K562 (cell line): ENCODE measurements around the gene TAL1. TPM values are rescaled to one million over a fixed set of nuclear protein-coding genes. Genes with fewer than 3 reads are reported as not detected.

Experiments
- CTBP1 ChIP-seq: fragments of 450-650 bp; IDR thresholded peaks from 2 replicates; pipeline ENCODE4 v1.6.1; 2016; ENCODE audit warnings: borderline replicate concordance
- FOXK2 ChIP-seq, 2 experiments: fragments of 450-650 bp; IDR thresholded peaks in 1 of 2; conservative IDR thresholded peaks in 1 of 2; 2 replicates each; pipeline ENCODE4 v1.6.1; 2016; ENCODE audit warnings: low read depth in 2 of 2, mild to moderate bottlenecking in 1 of 2
- HDAC1 ChIP-seq, 2 experiments: fragments of 450-650 bp; IDR thresholded peaks; 2 replicates each; pipeline ENCODE4 v1.6.1; 2016 to 2017; ENCODE audit warnings: inconsistent platforms in 1 of 2, mild to moderate bottlenecking in 1 of 2, moderate library complexity in 1 of 2
- HLTF ChIP-seq: fragments of 450-650 bp; IDR thresholded peaks from 2 replicates; pipeline ENCODE4 v1.6.1; 2016
- HMG20B ChIP-seq: fragments of 250-450 bp; sonication (Bioruptor Pico); IDR thresholded peaks from 2 replicates; pipeline ENCODE4 v1.5.0; 2021; ENCODE audit warnings: mild to moderate bottlenecking
- JUND ChIP-seq, 2 experiments: IDR thresholded peaks; 2 replicates in 1 of 2; 3 replicates in 1 of 2; pipeline ENCODE4 v1.6.1; 2011; ENCODE audit warnings: borderline replicate concordance in 2 of 2, low read depth in 2 of 2, low read length in 2 of 2, improper control_type of control experiment in 1 of 2, missing biosample characterization in 1 of 2, missing genetic modification characterization in 1 of 2, missing genetic modification reagents in 1 of 2
- NRF1 ChIP-seq, 2 experiments: fragments of 450-650 bp; IDR thresholded peaks in 1 of 2; conservative IDR thresholded peaks in 1 of 2; 2 replicates each; pipeline ENCODE4 v1.6.1; 2014; ENCODE audit warnings: mild to moderate bottlenecking in 2 of 2
- SP1 ChIP-seq: sonication (generic); formaldehyde crosslinking; IDR thresholded peaks from 2 replicates; pipeline ENCODE4 v1.8.1; 2022; ENCODE audit warnings: mild to moderate bottlenecking, missing genetic modification reagents
- YY1 ChIP-seq, 3 experiments: IDR thresholded peaks; 2 replicates each; pipeline ENCODE4 v1.6.1; 2011; ENCODE audit warnings: low read length in 2 of 3, mild to moderate bottlenecking in 2 of 3, moderate library complexity in 2 of 3, borderline replicate concordance in 1 of 3, control low read depth in 1 of 3, low read depth in 1 of 3; ENCODE audit not compliant: insufficient read depth in 3 of 3, insufficient replicate concordance in 2 of 3, control insufficient read depth in 1 of 3, insufficient read length in 1 of 3; ENCODE audit errors: extremely low read depth in 1 of 3
- ZNF197 ChIP-seq: fragments of 200-800 bp; sonication (Bioruptor generic); IDR thresholded peaks from 2 replicates; pipeline ENCODE4 v1.6.1; 2016; ENCODE audit warnings: low read depth, missing genetic modification characterization, missing compliant biosample characterization
- ZNF431 ChIP-seq: sonication (generic); formaldehyde crosslinking; IDR thresholded peaks from 2 replicates; pipeline ENCODE4 v1.8.0; 2022; ENCODE audit warnings: mild to moderate bottlenecking, missing genetic modification reagents
- polyA plus RNA-seq, 8 experiments: library from polyadenylated mRNA; depleted of rRNA in 4 of 8; stranded (reverse) in 5 of 8; unstranded in 3 of 8; fragments of >200 nt; fragmentation: Nextera tagmentation in 2 of 8; fragmentation: Illumina TruSeq in 1 of 8; extraction: Ambion mirVana in 2 of 8; extraction: Trizol in 1 of 8; gene quantifications; 2 replicates each; pipeline versions ENCODE4 v1.2.1 to v1.2.3, GENCODE V29; 2011 to 2014; ENCODE audit warnings: inconsistent platforms in 1 of 8, missing spikeins in 1 of 8
- total RNA-seq, 7 experiments: library from RNA; depleted of rRNA in 6 of 7; stranded (reverse); fragments of >200 nt in 6 of 7; fragmentation: Illumina TruSeq in 2 of 7; extraction: Trizol in 2 of 7; gene quantifications; 2 replicates each; pipeline versions ENCODE4 v1.2.1 to v1.2.3, GENCODE V29; 2011 to 2021; ENCODE audit warnings: low replicate concordance in 1 of 7
- TF ChIP-seq, protein P1 (sequence below): IDR thresholded peaks from 3 replicates; pipeline ENCODE4 v1.6.1; 2011; ENCODE audit warnings: borderline replicate concordance, mild to moderate bottlenecking; ENCODE audit not compliant: insufficient read length, insufficient read depth
- TF ChIP-seq, protein P2 (sequence below): sonication (generic); formaldehyde crosslinking; IDR thresholded peaks from 2 replicates; pipeline ENCODE4 v1.8.0; 2022; ENCODE audit warnings: mild to moderate bottlenecking, missing genetic modification reagents
- TF ChIP-seq, protein P3 (sequence below): fragments of 450-650 bp; IDR thresholded peaks from 2 replicates; pipeline ENCODE4 v1.6.1; 2014; ENCODE audit warnings: low read depth, mild to moderate bottlenecking, moderate library complexity, borderline replicate concordance
- TF ChIP-seq, protein P4 (sequence below): fragments of 450-650 bp; IDR thresholded peaks from 2 replicates; pipeline ENCODE4 v1.6.1; 2018; ENCODE audit warnings: mild to moderate bottlenecking, low read depth; ENCODE audit not compliant: partially characterized antibody

Gene TAL1
- total and polyA plus RNA-seq, 9 of the 15 experiments (the other 6 are each of a cell fraction or from before 2014, with no cell fraction given) = 18.5 to 106 (median 59.7) TPM

DNA sequence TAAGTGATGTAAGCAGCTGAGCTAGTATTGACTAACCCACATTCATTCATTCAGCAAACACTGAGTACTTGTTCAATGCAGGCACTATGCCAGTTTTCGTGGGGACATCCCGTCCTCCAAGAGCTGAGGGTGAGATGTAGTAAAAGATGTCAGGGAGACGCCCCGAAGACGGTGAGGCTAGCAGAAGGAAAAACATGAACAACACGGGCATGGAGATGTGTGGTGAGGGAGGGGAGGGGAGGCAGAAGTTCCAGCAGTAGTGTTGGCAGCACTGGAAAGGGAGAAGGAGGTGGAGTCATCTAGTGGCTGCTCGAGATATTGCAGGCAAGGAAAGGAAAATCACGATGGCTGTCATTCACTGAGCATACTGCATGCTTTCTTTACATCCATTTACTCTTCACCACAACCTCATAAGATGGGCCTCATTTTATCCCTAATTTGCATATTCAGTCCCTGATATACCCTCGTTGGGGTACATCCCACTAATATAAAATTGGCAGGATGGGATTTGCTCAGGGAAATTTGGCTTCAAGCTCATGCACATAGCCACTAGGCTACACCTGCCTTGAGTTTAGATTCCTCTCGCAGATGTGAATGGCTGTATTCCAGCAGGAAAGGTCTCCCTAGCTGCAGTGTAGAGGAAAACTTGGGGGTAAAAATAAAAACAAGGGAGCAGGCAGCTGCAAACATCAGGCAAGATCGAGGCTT, 56.6 kb downstream of the TAL1 start (continued):
- no peak for TF ChIP-seq HMG20B (CRISPR knock-in tag)
- peak in 1 of 2 experiments; percentile 16; a peak in 1 of 4 replicates for TF ChIP-seq NRF1 (conservative IDR thresholded peaks at IDR 0.05 in 1 of 2, IDR thresholded peaks at IDR 0.05 in 1 of 2)
- TF ChIP-seq CTBP1 = peak; percentile 48; the same call in 1 of the 2 replicates
- no peak for TF ChIP-seq ZNF431
- TF ChIP-seq, protein P1, sequence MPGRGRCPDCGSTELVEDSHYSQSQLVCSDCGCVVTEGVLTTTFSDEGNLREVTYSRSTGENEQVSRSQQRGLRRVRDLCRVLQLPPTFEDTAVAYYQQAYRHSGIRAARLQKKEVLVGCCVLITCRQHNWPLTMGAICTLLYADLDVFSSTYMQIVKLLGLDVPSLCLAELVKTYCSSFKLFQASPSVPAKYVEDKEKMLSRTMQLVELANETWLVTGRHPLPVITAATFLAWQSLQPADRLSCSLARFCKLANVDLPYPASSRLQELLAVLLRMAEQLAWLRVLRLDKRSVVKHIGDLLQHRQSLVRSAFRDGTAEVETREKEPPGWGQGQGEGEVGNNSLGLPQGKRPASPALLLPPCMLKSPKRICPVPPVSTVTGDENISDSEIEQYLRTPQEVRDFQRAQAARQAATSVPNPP = no peak
- TF ChIP-seq ZNF197 = no peak
- TF ChIP-seq, protein P2, sequence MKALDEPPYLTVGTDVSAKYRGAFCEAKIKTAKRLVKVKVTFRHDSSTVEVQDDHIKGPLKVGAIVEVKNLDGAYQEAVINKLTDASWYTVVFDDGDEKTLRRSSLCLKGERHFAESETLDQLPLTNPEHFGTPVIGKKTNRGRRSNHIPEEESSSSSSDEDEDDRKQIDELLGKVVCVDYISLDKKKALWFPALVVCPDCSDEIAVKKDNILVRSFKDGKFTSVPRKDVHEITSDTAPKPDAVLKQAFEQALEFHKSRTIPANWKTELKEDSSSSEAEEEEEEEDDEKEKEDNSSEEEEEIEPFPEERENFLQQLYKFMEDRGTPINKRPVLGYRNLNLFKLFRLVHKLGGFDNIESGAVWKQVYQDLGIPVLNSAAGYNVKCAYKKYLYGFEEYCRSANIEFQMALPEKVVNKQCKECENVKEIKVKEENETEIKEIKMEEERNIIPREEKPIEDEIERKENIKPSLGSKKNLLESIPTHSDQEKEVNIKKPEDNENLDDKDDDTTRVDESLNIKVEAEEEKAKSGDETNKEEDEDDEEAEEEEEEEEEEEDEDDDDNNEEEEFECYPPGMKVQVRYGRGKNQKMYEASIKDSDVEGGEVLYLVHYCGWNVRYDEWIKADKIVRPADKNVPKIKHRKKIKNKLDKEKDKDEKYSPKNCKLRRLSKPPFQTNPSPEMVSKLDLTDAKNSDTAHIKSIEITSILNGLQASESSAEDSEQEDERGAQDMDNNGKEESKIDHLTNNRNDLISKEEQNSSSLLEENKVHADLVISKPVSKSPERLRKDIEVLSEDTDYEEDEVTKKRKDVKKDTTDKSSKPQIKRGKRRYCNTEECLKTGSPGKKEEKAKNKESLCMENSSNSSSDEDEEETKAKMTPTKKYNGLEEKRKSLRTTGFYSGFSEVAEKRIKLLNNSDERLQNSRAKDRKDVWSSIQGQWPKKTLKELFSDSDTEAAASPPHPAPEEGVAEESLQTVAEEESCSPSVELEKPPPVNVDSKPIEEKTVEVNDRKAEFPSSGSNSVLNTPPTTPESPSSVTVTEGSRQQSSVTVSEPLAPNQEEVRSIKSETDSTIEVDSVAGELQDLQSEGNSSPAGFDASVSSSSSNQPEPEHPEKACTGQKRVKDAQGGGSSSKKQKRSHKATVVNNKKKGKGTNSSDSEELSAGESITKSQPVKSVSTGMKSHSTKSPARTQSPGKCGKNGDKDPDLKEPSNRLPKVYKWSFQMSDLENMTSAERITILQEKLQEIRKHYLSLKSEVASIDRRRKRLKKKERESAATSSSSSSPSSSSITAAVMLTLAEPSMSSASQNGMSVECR (CRISPR knock-in tag) = 0 out of 2 replicates have a peak, but pooled peaks have one; percentile 19
- TF ChIP-seq JUND (IDR thresholded peaks at IDR 0.05; ENCODE audit: borderline replicate concordance, low read depth, low read length) = 0 out of 2 replicates have a peak, but pooled peaks have one; percentile 6
- TF ChIP-seq JUND (tag; IDR thresholded peaks at IDR 0.05; ENCODE audit: borderline replicate concordance, low read depth, low read length) = peak; percentile 28; the same call in 1 of the 3 replicates
- TF ChIP-seq HDAC1 (IDR thresholded peaks at IDR 0.05) = peak in 1 of 2 experiments; percentile 42; a peak in 1 of 4 replicates
- TF ChIP-seq FOXK2 (conservative IDR thresholded peaks at IDR 0.05 in 1 of 2, IDR thresholded peaks at IDR 0.05 in 1 of 2; ENCODE audit: low read depth in 2 of 2) = 0 out of 4 replicates have a peak, but pooled peaks of 1 of the 2 experiments have one; percentile 43
- peak in 1 of 3 experiments; percentile 39 for TF ChIP-seq YY1 (IDR thresholded peaks at IDR 0.05; ENCODE audit: borderline replicate concordance in 1 of 3, control insufficient read depth in 1 of 3, extremely low read depth in 1 of 3, insufficient read depth in 3 of 3, insufficient read length in 1 of 3, insufficient replicate concordance in 2 of 3, low read depth in 1 of 3, low read length in 2 of 3)
- TF ChIP-seq HLTF = peak; percentile 72; the same call in 1 of the 2 replicates
- TF ChIP-seq SP1 (CRISPR knock-in tag) = no peak
- TF ChIP-seq, protein P3, sequence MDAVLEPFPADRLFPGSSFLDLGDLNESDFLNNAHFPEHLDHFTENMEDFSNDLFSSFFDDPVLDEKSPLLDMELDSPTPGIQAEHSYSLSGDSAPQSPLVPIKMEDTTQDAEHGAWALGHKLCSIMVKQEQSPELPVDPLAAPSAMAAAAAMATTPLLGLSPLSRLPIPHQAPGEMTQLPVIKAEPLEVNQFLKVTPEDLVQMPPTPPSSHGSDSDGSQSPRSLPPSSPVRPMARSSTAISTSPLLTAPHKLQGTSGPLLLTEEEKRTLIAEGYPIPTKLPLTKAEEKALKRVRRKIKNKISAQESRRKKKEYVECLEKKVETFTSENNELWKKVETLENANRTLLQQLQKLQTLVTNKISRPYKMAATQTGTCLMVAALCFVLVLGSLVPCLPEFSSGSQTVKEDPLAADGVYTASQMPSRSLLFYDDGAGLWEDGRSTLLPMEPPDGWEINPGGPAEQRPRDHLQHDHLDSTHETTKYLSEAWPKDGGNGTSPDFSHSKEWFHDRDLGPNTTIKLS = no peak
- TF ChIP-seq, protein P4, sequence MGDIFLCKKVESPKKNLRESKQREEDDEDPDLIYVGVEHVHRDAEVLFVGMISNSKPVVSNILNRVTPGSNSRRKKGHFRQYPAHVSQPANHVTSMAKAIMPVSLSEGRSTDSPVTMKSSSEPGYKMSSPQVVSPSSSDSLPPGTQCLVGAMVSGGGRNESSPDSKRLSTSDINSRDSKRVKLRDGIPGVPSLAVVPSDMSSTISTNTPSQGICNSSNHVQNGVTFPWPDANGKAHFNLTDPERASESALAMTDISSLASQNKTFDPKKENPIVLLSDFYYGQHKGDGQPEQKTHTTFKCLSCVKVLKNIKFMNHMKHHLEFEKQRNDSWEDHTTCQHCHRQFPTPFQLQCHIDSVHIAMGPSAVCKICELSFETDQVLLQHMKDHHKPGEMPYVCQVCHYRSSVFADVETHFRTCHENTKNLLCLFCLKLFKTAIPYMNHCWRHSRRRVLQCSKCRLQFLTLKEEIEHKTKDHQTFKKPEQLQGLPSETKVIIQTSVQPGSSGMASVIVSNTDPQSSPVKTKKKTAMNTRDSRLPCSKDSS = no peak
